ENCODE results near the gene CMA1.
"Not testable (repeated sequence)": the region's sequence is repeated elsewhere in the genome, so short reads cannot be mapped to it uniquely, and the experiment has no call there.

CMA1 gene, protein sequence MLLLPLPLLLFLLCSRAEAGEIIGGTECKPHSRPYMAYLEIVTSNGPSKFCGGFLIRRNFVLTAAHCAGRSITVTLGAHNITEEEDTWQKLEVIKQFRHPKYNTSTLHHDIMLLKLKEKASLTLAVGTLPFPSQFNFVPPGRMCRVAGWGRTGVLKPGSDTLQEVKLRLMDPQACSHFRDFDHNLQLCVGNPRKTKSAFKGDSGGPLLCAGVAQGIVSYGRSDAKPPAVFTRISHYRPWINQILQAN

DNA sequence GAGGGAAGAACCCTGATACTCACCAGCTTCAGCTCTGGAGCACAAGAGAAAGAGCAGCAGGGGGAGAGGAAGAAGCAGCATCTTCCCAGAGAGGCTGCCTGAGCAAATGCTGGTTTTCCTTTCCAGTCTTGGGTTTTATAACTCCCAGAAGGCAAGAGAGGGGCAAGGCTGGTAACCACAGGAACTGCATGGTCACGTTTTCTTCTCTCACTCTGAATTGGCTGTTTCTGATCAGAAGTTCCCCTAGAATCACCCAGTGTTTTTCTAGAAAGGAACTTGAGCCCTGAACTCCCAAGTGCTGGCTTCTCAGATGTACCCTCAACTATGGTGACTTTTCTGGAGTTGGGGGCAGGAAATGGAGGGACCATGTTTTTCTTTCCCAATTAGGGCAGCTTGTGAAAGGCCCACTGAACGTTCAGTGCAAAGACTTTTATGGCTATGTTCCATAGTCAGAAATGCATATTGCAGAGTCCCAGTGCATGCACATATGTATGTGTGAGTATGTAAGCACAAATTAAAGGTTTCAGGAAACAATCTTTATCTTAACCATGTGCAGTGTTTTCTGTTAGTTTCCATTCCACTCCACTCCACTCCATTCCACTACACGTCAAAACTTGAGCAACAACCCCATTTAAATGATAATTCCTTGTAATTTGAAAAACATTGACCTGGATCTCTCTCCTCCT is at the start of gene CMA1:
TSS of gene CMA1 (minus strand) at position 111 of the 686 bp plus-strand sequence. CDS start at position 81, 30 bp downstream.
- no peak for DNase-seq (ENCODE audit: low spot score)

DNA sequence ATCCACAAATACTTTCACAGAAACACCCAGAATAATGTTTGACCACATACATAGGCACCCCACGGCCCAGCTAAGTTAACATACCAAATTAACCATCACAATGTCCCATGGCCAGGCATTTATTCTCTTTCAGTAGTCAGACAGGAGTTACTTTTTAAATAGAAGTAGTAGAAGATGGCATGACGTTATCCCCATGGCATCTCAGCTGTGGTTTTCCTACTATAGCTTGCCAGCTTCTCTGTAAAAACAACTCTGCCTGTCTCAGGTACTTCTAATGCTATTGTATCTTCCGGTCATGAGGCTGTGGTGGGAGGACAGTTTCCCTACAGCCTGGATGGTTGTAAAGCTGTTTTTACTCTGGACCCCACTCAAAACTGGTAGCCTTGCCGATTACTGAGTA is 48.7 kb upstream of the CMA1 start:
- no peak for DNase-seq (ENCODE audit: low spot score)

DNA sequence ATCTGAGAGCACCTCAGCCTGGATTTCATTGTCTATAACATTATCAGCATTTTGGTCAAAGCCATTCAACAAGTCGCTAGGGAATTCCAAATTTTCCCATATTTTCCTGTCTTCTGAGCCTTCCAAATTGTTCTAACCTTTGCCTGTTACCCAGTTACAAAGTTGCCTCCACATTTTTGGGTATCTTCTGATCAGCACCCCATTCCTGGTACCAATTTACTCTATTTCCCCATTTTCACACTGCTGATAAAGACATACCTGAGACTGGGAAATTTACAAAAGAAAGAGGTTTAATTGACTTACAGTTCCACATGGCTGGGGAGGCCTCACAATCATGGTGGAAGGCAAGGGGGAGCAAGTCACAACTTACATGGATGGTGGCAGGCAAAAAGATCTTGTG is 41.0 kb upstream of the CMA1 start:
- not testable (repeated sequence) for DNase-seq (ENCODE audit: low spot score)

DNA sequence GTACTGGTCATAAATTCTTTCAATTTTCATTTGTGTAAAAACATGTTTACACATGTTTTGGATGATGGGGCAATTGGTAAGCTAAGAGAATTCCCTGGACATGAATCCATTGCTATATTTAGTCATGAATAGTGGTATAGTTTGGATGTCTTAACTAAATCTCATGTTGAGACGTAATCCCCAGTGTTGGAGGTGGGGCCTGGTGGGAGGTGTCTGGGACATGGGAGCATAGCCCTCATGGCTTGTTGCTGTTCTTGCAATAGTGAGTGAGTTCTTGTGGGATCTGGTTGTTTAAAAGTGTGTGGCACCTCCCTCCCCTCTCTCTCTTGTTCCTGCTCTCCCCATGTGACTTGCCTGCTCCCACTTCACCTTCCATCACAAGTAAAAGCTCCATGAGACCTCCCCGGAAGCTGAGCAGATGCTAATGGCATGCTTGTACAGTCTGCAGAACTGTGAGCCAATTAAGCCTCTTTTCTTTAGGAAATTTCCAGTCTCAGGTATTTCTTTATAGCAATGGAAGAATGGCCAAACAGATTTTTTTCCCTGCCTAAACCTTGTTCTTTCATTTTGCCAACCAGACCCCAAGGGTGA is 34.4 kb upstream of the CMA1 start:
- no peak for DNase-seq (ENCODE audit: low spot score)

DNA sequence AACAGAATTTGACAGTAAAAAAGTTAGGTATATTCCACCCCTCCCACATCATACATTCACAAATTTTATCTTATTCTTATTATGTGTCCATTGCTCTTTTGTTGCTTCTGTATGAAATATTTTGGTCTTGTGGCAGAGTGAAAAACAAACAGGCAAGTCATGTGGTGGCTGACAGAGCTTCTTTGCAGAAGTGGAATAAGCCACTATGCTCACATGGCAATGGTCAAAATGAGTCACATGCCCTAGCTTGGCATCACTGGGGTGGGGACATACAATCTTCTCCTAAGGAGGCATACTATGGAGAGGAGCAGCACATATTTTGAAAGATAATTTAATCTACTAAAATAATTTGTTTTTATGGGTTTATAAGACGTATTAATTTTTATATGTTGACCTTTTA is 27.7 kb upstream of the CMA1 start:
- no peak for DNase-seq (ENCODE audit: low spot score)

DNA sequence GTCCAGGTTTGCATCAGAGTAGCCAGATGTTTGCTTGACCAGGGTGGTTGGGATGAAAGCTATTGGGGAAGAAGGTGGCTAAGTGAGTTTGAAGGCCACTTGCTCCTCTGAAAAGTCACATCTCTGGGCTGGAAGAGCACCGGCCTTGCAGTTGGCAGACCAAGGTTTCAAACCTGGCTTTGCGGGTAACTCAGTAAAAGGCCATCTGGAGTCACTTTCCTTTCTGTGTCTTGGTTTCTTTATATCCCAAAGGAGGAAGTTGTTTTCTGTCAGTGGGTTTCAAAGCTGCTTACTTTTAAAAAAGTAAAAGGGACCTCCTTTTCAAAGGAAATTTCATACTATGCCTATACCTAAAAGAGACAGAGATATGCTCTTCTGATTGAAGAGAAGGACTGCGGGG is 26.2 kb upstream of the CMA1 start:
- no peak for DNase-seq (ENCODE audit: low spot score)

DNA sequence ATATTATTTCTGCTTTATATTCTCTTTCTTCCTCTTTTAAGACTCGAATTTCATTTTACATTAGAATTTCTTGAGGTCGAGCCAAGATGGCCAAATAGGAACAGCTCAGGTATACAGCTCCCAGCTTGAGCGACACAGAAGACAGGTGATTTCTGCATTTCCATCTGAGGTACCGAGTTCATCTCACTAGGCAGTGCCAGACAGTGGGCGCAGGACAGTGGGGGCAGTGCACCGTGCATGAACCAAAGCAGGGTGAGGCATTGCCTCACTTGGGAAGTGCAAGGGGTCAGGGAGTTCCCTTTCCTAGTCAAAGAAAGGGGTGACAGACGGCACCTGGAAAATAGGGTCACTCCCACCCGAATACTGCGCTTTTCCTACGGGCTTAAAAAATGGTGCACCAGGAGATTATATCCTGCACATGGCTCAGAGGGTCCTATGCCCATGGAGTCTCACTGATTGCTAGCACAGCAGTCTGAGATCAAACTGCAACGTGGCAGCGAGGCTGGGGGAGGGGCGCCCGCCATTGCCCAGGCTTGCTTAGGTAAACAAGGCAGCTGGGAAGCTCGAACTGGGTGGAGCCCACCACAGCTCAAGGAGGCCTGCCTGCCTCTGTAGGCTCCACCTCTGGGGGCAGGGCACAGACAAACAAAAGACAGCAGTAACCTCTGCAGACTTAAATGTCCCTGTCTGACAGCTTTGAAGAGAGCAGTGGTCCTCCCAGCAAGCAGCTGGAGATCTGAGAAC is 18.0 kb upstream of the CMA1 start:
- not testable (repeated sequence) for DNase-seq (ENCODE audit: low spot score)

DNA sequence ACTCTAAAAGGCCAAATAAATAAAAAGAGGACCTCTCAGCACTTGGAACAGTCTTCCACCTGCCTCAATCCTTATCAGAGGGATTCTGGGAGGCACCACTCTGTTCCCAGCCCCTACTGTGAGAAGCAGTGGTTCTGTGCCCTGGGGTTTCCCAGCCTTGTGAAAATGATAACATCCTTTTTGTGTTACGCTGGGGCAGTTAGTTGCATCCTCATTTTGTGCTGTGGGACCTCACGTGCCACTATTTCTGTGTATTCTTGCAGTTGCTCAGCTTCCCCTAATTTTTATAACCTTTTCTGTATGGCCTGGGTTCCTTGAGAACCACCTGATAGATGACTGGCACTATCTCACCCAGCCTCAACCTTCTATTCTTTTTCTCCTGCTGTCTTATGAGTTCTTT is 10.8 kb upstream of the CMA1 start:
- no peak for DNase-seq (ENCODE audit: low spot score)

DNA sequence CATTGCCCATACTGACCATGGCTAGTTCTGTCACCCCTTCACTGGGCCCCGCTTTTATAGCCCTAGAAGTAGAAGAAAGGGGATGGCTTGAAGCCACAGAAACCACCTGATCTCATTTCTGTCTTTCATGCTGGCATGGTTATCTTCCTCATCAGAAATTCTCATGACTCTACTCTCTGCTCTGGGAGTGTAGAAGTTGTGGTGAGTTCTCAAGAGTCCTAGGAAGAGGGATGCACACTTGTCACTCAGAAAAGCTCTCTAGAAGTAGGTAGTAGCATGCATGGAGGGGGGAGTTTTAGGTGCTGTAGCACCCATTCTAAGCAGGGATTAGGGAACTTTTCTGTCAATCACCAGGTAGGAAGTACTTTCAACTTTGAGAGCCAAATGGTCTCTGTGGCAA is 6.1 kb upstream of the CMA1 start:
- no peak for DNase-seq (ENCODE audit: low spot score)

DNA sequence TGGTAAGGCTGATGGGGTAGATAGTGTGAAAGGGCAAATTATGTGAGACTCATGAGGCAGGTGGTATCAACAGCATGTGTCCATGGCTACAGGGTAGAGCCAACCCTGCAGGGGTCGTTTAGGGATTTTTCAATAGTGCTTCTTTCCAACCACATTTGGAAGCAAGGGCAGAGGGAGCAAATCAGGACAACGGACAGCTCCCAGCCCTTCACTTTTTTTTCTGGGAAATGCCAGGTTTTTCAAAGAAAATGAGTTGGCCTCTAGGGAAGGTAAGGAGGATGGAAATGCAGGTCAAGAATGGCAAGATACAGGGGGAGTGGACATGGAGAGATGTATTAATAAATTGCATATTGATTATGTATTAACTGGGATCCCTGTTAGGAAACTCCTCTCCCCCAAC is 4.9 kb upstream of the CMA1 start:
- DNase-seq (ENCODE audit: low spot score), result no peak

DNA sequence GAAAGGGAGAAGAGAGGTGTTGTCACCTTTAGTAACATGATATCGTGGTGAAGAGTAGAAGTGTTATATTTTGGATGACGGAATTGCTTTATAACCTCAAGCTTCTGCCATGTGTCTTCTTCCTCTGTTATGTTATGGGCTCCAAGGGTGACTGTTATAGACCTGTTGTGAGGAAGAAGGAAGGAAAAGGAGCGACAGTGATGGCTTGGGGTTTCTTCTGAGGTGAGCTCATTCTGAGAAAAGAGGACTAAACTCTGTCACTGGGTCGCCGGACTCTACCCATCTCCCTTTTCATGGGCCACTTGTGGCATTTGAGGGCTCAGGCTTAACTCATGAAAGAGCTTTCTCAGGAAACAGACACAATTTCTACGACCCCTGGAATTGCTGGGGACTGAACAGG is 1.6 kb downstream of the CMA1 start:
- DNase-seq (ENCODE audit: low spot score), result no peak

DNA sequence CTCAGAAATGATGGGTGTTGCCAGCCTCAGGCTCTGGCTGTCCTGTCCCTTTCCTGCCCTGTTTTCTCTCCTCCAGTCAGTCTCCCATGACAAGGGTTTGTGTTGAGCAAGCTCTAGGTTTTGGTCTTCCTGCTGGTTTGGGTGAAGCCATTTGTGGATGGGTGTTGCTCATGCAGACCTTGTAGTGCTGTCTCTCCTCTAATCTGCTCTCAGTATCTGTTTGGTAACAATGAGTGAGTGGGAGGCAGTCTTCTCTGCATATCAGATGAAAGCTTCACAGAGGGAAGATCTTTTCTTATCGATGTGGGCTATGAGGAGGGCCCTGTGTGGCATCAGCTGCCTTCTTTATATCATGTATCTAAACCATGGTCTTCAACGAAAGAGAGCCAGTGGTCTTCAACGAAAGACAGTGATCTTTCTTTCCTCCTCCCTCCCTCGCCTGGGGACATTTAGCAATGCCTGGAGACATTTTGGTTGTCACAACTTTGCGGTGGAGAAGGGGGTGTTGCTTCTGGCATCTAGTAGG is 3.6 kb downstream of the CMA1 start:
- DNase-seq (ENCODE audit: low spot score), result no peak

DNA sequence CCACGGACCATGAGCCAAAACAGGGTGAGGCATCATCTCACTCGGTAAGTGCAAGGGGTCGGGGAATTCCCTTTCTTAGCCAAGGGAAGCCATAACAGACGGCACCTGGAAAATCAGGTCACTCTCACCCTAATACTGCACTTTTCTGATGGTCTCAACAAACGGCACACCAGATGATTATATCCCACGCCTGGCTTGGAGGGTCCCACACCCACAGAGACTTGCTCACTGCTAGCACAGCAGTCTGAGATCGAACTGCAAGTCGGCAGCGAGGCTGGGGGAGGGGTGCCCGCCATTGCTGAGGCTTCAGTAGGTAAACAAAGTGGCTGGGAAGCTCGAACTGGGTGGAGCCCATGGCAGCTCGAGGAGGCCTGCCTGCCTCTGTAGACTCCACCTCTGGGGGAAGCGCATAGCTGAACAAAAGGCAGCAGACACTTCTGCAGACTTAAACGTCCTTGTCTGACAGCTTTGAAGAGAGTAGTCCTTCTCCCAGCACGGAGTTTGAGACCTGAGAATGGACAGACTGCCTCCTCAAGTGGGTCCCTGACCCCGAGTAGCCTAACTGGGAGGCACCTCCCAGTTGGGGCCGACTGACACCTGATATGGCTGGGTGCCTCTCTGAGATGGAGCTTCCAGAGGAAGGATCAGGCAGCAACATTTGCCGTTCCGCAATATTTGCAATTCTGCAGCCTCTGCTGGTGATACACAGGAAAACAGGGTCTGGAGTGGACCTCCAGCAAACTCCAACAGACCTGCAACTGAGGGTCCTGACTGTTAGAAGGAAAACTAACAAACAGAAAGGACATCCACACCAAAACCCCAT is 16.3 kb downstream of the CMA1 start:
- DNase-seq (ENCODE audit: low spot score), result not testable (repeated sequence)

DNA sequence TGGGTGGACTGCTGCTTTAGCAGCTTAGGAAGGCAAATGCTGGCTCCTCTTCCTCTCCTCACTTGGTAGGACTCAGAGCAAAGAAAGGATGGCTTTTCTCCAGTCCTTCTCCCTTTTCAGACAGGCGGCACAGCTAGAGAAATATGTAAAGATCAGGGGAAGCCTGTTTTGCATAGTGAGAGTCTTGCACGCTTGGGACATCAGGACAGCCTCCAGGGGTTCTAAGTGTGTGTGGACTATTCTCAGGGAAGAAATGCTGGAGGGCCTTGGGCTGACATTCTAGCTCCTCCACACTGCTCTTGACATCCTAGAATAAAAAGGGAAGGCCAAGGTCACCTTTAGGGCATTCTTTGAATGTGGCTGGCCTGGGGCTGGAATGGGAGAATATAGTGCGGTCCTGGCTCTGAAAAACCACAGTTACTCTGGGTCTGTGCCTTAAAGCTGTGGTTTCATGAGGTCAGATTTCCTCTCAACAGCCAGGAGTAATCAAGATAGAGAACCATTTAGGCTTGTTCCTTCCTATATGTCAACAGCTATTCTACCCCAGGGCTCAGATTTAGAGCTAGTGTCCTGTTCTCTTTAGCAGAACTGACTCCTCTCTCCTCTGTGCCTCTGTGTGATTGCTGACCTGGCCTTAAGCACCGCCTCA is 24.3 kb downstream of the CMA1 start:
- peak; percentile 11 for DNase-seq (ENCODE audit: low spot score)

DNA sequence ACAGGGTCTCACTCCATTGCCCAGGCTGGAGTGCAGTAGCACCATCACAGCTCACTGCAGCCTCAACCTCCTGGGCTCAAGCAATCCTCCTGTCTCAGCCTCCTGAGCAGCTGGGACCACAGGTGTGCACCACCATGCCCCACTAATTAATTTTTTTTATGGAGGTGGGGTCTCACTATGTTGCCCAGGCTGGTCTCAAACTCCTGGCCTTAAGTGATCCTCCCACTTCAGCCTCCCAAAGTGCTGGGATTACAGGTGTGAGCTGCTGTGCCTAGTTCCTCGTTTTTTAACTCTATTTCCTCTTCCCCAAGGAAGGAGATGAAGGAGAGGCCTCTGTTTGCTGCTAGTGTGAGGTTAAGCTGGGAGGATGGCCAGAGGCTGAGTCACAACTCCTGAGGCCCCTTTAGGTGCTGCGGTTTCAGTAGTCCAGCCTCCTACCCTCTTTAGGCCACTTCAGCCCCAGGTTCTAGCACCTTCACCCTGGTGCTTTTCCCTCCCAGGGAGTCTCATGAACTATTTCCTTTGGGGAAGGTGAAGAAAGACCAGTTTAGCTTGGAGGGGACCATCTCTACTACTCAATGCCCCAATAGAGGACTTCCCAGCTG is 25.3 kb downstream of the CMA1 start:
- DNase-seq (ENCODE audit: low spot score), result not testable (repeated sequence)

DNA sequence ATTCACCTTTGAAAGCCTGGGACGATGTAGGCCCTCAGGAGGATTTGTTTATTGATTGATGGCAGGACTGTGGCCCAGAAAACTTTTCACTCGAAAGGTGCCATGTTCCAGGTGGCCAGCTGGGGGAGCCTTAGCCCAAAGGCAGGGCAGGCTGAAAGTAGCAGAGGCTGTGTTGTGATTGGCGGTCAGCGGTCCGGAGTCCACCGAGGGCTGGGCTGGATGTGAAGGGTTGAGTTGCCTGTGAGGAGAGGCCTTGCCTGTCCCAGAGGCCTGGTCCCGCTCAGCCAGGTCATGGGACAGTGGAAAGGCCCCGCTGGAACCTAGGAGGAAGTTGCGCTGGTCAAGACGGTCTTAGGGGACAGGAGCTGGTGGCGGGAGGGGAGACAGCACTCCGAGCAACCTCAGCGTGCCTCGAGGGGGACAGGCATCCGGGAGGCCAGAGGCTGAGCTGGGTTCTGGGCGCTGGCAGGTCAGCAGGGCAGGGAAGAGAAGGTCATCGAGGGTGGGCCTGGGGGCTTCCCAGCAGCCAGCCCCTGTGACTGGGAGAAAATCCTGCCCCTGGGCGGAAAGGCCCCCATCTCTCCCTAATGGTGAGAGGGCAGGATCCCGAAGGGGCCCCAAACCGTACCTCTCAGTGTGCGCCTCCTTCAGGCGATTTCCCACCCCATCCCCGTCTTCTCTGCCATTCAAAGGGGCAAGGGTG is 26.3 kb downstream of the CMA1 start:
- DNase-seq (ENCODE audit: low spot score), result peak; percentile 61

DNA sequence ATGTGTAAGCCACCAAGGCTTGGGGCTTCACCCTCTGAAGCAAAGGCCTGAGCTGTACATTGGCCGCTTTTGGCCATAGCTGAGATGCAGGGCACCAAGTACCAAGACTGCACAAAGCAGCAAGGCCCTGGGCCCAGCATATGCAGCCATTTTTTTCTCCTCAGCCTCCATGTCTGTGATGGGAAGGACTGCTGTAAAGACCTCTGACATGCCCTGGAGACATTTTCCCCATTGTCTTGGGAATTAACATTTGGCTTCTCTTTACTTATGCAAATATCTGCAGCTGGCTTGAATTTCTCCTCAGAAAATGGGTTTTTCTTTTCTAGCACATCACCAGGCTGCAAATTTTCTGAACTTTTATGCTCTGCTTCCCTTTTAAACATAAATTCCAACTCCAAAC is 28.1 kb downstream of the CMA1 start:
- not testable (repeated sequence) for DNase-seq (ENCODE audit: low spot score)

DNA sequence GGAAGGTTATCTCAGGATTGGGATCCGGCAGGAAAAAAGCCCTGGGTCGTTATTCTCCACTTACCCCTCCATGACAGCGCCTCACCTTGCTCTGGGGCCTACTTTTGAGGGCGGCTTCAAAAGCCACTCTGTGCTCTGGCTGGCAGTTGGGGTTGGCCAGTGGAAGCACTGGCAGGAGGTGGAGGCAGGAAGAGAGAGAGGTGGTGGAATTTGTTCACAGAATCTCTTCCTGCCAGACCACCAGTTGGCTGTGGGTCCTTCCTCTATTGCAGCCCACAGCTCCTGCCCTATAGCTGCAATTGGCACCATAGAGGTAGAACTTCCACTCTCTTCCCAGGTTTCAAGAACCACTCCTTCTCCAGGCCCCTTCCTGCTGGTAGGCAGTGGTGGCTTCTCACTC is 32.8 kb downstream of the CMA1 start:
- DNase-seq (ENCODE audit: low spot score), result no peak

DNA sequence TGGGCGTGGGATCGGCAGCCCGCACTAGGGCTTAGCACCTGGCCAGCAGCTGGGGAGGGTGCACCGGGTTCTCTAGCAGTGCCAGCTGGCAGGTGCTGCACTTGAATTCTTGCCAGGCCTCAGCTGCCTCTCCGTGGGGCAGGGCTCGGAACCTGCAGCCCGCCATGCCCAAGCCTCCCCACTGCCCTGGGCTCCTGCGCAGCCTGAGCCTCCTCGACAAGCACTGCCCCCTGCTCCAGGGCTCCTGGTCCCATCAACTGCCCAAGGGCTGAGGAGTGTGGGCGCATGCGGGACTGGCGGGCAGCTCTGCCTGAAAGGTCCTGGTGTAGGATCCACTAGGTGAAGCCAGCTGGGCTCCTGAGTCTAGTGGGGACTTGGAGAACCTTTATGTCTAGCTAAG is 34.9 kb downstream of the CMA1 start:
- DNase-seq (ENCODE audit: low spot score), result no peak

DNA sequence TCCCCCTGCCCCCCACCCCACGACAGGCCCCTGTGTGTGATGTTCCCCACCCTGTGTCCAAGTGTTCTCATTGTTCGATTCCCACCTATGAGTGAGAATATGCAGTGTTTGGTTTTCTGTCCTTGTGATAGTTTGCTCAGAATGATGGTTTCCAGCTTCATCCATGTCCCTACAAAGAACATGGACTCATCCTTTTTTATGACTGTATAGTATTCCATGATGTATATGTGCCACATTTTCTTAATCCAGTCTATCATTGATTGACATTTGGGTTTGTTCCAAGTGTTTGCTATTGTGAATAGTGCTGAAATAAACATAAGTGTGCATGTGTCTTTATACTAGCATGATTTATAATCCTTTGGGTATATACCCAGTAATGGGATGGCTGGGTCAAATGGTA is 37.6 kb downstream of the CMA1 start:
- not testable (repeated sequence) for DNase-seq (ENCODE audit: low spot score)

Measured in NAMALWA (cell line).